Thyroid gland (tissue), 4 donors: Measurements from ENCODE around the gene SLC22A4.

Source experiments
- POLR2A ChIP-seq, 2 donors: fragments of 450-650 bp; IDR thresholded peaks; one replicate each; pipeline ENCODE4 v1.6.1; 2017; ENCODE audit warnings: antibody characterized with exemption in 2 of 2, mild to moderate bottlenecking in 2 of 2, moderate library complexity in 1 of 2
- TF ChIP-seq, protein P1 (sequence below), 6 experiments: fragments of 200-600 bp in 3 of 6; fragments of 450-650 bp in 3 of 6; sonication (generic) in 3 of 6; IDR thresholded peaks; one replicate each; pipeline ENCODE4 v1.5.1; 2016 to 2019; ENCODE audit warnings: antibody characterized with exemption in 6 of 6, mild to moderate bottlenecking in 2 of 6, inconsistent platforms in 1 of 6, moderate library complexity in 1 of 6

DNA sequence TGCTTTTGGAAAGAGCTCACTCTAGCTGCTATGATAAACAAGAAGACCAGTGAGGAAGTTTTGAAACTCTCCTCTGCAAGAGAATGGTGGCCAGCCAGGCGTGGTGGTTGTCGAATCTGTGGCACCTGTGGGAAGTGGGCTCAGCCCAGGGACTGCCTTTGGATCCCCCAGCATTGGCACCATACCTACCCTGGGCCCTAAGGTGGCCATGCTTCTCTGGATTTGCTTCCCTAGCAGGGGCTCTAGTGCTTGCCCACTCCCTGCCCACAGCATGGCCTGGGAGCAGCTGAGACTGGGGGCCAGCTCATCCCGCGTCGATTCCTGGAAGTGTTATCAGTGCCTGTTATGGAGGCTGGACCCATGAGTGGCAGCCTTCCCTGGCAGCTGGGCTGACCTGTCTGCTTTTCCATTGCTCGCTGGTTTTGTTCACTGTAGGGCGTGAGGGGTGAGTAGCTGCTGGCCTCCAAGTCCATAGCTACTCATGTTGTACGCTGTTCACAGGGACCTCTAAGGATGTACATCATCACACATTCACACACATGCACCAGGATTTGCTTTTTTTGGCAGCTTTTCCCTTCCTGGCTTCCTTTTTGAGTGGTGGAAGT lies 2.3 kb downstream of the SLC22A4 start:
- TF ChIP-seq, protein P1, sequence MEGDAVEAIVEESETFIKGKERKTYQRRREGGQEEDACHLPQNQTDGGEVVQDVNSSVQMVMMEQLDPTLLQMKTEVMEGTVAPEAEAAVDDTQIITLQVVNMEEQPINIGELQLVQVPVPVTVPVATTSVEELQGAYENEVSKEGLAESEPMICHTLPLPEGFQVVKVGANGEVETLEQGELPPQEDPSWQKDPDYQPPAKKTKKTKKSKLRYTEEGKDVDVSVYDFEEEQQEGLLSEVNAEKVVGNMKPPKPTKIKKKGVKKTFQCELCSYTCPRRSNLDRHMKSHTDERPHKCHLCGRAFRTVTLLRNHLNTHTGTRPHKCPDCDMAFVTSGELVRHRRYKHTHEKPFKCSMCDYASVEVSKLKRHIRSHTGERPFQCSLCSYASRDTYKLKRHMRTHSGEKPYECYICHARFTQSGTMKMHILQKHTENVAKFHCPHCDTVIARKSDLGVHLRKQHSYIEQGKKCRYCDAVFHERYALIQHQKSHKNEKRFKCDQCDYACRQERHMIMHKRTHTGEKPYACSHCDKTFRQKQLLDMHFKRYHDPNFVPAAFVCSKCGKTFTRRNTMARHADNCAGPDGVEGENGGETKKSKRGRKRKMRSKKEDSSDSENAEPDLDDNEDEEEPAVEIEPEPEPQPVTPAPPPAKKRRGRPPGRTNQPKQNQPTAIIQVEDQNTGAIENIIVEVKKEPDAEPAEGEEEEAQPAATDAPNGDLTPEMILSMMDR (IDR thresholded peaks at IDR 0.05): no peak
- TF ChIP-seq POLR2A (IDR thresholded peaks at IDR 0.05): no peak
